HepG2 (cell line): Measurements from ENCODE around the gene SLC29A2. TPM values are rescaled to one million over a fixed set of nuclear protein-coding genes. Genes with fewer than 3 reads are reported as not detected.

ENCODE experiments used
- CBX2 ChIP-seq, 2 experiments: fragments of 200-600 bp in 1 of 2; sonication (generic); formaldehyde crosslinking in 1 of 2; IDR thresholded peaks; 2 replicates each; pipeline versions ENCODE4 v1.7.0 to v1.8.1; 2018 to 2022; ENCODE audit warnings: low read depth in 2 of 2, low read length in 1 of 2, mild to moderate bottlenecking in 1 of 2, missing genetic modification reagents in 1 of 2
- DR1 ChIP-seq: sonication (generic); formaldehyde crosslinking; IDR thresholded peaks from 2 replicates; pipeline ENCODE4 v1.8.0; 2021; ENCODE audit warnings: mild to moderate bottlenecking, missing genetic modification reagents, inconsistent platforms
- GATAD2A ChIP-seq: IDR thresholded peaks from 2 replicates; pipeline ENCODE4 v1.6.1; 2016
- HMGXB3 ChIP-seq: sonication (generic); formaldehyde crosslinking; IDR thresholded peaks from 2 replicates; pipeline ENCODE4 v1.4.0; 2020; ENCODE audit warnings: missing genetic modification reagents, borderline replicate concordance
- IRF1 ChIP-seq: sonication (generic); formaldehyde crosslinking; IDR thresholded peaks from 2 replicates; pipeline ENCODE4 v1.4.0; 2020; ENCODE audit warnings: low read depth, mild to moderate bottlenecking, missing genetic modification reagents
- MBNL3 ChIP-seq: fragments of 250-450 bp; sonication (Bioruptor Pico); conservative IDR thresholded peaks from 2 replicates; pipeline ENCODE4 v1.8.0; 2022; ENCODE audit warnings: mild to moderate bottlenecking, inconsistent platforms
- MLLT10 ChIP-seq: sonication (generic); formaldehyde crosslinking; IDR thresholded peaks from 2 replicates; pipeline ENCODE4 v1.4.0; 2020; ENCODE audit warnings: missing genetic modification reagents
- MTERF4 ChIP-seq: sonication (generic); formaldehyde crosslinking; IDR thresholded peaks from 2 replicates; pipeline ENCODE4 v1.8.0; 2023; ENCODE audit warnings: mild to moderate bottlenecking, missing genetic modification reagents
- NBN ChIP-seq: fragments of 450-650 bp; conservative IDR thresholded peaks from 2 replicates; pipeline ENCODE4 v1.6.1; 2017
- NR2C2 ChIP-seq: sonication (generic); formaldehyde crosslinking; IDR thresholded peaks from 2 replicates; pipeline ENCODE4 v1.4.0; 2020; ENCODE audit warnings: missing genetic modification reagents, mild to moderate bottlenecking, moderate library complexity, borderline replicate concordance
- PAXIP1 ChIP-seq: sonication (generic); formaldehyde crosslinking; conservative IDR thresholded peaks from 2 replicates; pipeline ENCODE4 v1.4.0; 2020; ENCODE audit warnings: mild to moderate bottlenecking, missing genetic modification reagents, moderate library complexity
- PHF21A ChIP-seq: sonication (generic); formaldehyde crosslinking; IDR thresholded peaks from 2 replicates; pipeline ENCODE4 v1.5.0; 2020; ENCODE audit warnings: mild to moderate bottlenecking, missing genetic modification reagents
- POLR2AphosphoS2 ChIP-seq: IDR thresholded peaks from 2 replicates; pipeline ENCODE4 v1.6.1; 2011; ENCODE audit warnings: low read depth, low read length, improper control_type of control experiment
- RBM22 ChIP-seq: fragments of 200-400 bp; formaldehyde crosslinking; optimal IDR thresholded peaks from 2 replicates; pipeline ENCODE3; 2017; ENCODE audit warnings: mild to moderate bottlenecking, low read length, moderate library complexity
- ZGPAT ChIP-seq: IDR thresholded peaks from 2 replicates; pipeline ENCODE4 v1.6.1; 2016; ENCODE audit warnings: mild to moderate bottlenecking
- ZNF230 ChIP-seq: sonication (generic); formaldehyde crosslinking; IDR thresholded peaks from 2 replicates; pipeline ENCODE4 v1.4.0; 2020; ENCODE audit warnings: mild to moderate bottlenecking, missing genetic modification reagents
- ZNF644 ChIP-seq: IDR thresholded peaks from 2 replicates; pipeline ENCODE4 v1.6.1; 2016; ENCODE audit warnings: low read depth
- polyA plus RNA-seq, 8 experiments: library from polyadenylated mRNA; depleted of rRNA in 3 of 8; stranded (reverse) in 7 of 8; unstranded in 1 of 8; fragments of >200 nt; fragmentation: Illumina TruSeq in 4 of 8; extraction: Trizol in 4 of 8; gene quantifications; 2 replicates each; pipeline versions ENCODE4 v1.2.1 to v1.2.3, GENCODE V29; 2011 to 2016; ENCODE audit warnings: low read depth in 4 of 8, missing spikeins in 1 of 8, mixed read lengths in 1 of 8; ENCODE audit not compliant: insufficient read depth in 1 of 8
- total RNA-seq, 5 experiments: library from RNA; depleted of rRNA; stranded (reverse); fragments of >200 nt; fragmentation: Illumina TruSeq; extraction: Trizol; gene quantifications; 2 replicates each; pipeline ENCODE4 v1.2.3, GENCODE V29; 2016; ENCODE audit warnings: low read depth in 1 of 5

Gene SLC29A2
- total and polyA plus RNA-seq, 2 of the 13 experiments (the other 11 are each of a cell fraction or from before 2014, with no cell fraction given), result 0.63 to 0.66 TPM

GRCh38 chr11:66336234-66337102 is 35.1 kb downstream of the SLC29A2 start, which contains the start of gene RIN1 (continued):
- TF ChIP-seq POLR2AphosphoS2 (no peak), CBX2 (IDR thresholded peaks at IDR 0.05; ENCODE audit: low read depth, low read length) (no peak), CBX2 (CRISPR knock-in tag; IDR thresholded peaks at IDR 0.05; ENCODE audit: low read depth) (no peak), IRF1 (CRISPR knock-in tag) (0 out of 2 replicates have a peak, but pooled peaks have one; percentile 31), MBNL3 (CRISPR knock-in tag) (no peak), MLLT10 (no peak), ZNF230 (CRISPR knock-in tag) (no peak), HMGXB3 (CRISPR knock-in tag) (peak; percentile 68; the same call in 1 of the 2 replicates), RBM22 (peak; percentile 40), NBN (no peak), GATAD2A (CRISPR knock-in tag) (peak; percentile 88), ZGPAT (CRISPR knock-in tag) (peak; percentile 95), PAXIP1 (CRISPR knock-in tag) (peak; percentile 89), NR2C2 (CRISPR knock-in tag) (peak; percentile 65; the same call in 1 of the 2 replicates), DR1 (no peak), ZNF644 (CRISPR knock-in tag) (no peak), PHF21A (CRISPR knock-in tag) (peak; percentile 89), MTERF4 (CRISPR knock-in tag) (no peak; the same call in 1 of the 2 replicates)
